Aorta (tissue), 5 donors: ENCODE results near the gene RHBDD3. TPM values are rescaled to one million over a fixed set of nuclear protein-coding genes. Genes with fewer than 3 reads are reported as not detected.

Experiments used
- ATAC-seq: fragments of 200-7000 bp; cut with Tn5 transposase; one replicate; pipeline ENCODE4 v1.9.1; 2022; ENCODE audit warnings: moderate library complexity; ENCODE audit not compliant: low FRiP score
- DNase-seq, 2 donors: peaks; one replicate each; pipeline ENCODE4 v3.0.0-alpha.2; 2020
- H3K27ac ChIP-seq, 2 donors: one replicate each; pipeline ENCODE4 v1.5.1; 2013; ENCODE audit warnings: low read length in 2 of 2, mild to moderate bottlenecking in 2 of 2, moderate library complexity in 2 of 2, control low read depth in 1 of 2, inconsistent platforms in 1 of 2, low read depth in 1 of 2
- H3K27me3 ChIP-seq, 2 donors: one replicate each; pipeline ENCODE4 v1.6.1; 2013; ENCODE audit warnings: control low read depth in 1 of 2, low read length in 1 of 2, mild to moderate bottlenecking in 1 of 2, moderate library complexity in 1 of 2; ENCODE audit not compliant: insufficient read depth in 2 of 2, control insufficient read depth in 1 of 2
- H3K36me3 ChIP-seq, 2 donors: one replicate each; pipeline ENCODE4 v1.6.1; 2013; ENCODE audit warnings: control low read depth in 1 of 2, low read length in 1 of 2, mild to moderate bottlenecking in 1 of 2; ENCODE audit not compliant: insufficient read depth in 2 of 2, control insufficient read depth in 1 of 2
- H3K4me1 ChIP-seq, 2 donors: one replicate each; pipeline ENCODE4 v1.6.1; 2013; ENCODE audit warnings: low read length in 2 of 2, control low read depth in 1 of 2, mild to moderate bottlenecking in 1 of 2, moderate library complexity in 1 of 2; ENCODE audit not compliant: insufficient read depth in 2 of 2, control insufficient read depth in 1 of 2
- H3K4me3 ChIP-seq, 2 donors: one replicate each; pipeline ENCODE4 v1.5.1; 2013; ENCODE audit warnings: low read length in 2 of 2, control low read depth in 1 of 2, mild to moderate bottlenecking in 1 of 2
- H3K9me3 ChIP-seq: one replicate; pipeline ENCODE4 v1.6.1; 2013; ENCODE audit warnings: mild to moderate bottlenecking, low read length; ENCODE audit not compliant: control insufficient read depth
- WGBS, 2 donors: extraction: QIAGEN DNeasy Blood & Tissue Kit; methylation state at CpG; one replicate each; pipeline ENCODE4 v1.1.7; 2013; 5-methylcytosine and 5-hydroxymethylcytosine counted together
- intact Hi-C, 2 donors: fragments of 100-400 bp; cut with DNase I; formaldehyde crosslinking; loops; one replicate each; pipeline versions ENCODE4 v1.14.2 to v1.15.0; 2022
- polyA plus RNA-seq, 2 donors: library from polyadenylated mRNA; stranded (reverse); fragments of 200-250 nt; gene quantifications; one replicate each; pipeline ENCODE4 v1.2.3, GENCODE V29; 2013
- total RNA-seq, 2 donors: library from RNA; stranded (reverse); fragmentation: NEBNext Ultra II Directional; extraction: Animal tissue kit (Norgen Biotek cat#: 25700); gene quantifications; one replicate each; pipeline ENCODE4 v1.2.1, GENCODE V29; 2021
- donor health status: healthy with polysubstance abuse.
- donor health status: Bipolar disorder and iron deficiency.
- donor health status: DM: no; HTN: no; CAD: no.
- donor health status: DM: no; HTN: no; CAD: no.
- donor health status: DM: yes; HTN: yes; CAD: no.

The RHBDD3 gene
- total and polyA plus RNA-seq, 4 donors, result 5.5 to 19.4 (median 13.2) TPM

GRCh38 chr22:29277927-29278326, 10.1 kb upstream of the RHBDD3 start:
- ATAC-seq (no peak), DNase-seq (no peak)
- Histone ChIP-seq H3K4me3 (no peak overlapping the region), H3K27me3 (no peaks in the 10 kb centered on the region), H3K27ac (no peak overlapping the region), H3K36me3 (peaks cover 7 to 8% of the 10 kb centered on the region in 2 donors), H3K9me3 (no peaks in the 10 kb centered on the region), H3K4me1 (peaks cover 0 to 3% of the 10 kb centered on the region in 2 donors)
- WGBS, 2 donors, result 96 to 97% methylated on average over 1 of the region's 1 CpG
- intact Hi-C loops, result no loop called here

DNA sequence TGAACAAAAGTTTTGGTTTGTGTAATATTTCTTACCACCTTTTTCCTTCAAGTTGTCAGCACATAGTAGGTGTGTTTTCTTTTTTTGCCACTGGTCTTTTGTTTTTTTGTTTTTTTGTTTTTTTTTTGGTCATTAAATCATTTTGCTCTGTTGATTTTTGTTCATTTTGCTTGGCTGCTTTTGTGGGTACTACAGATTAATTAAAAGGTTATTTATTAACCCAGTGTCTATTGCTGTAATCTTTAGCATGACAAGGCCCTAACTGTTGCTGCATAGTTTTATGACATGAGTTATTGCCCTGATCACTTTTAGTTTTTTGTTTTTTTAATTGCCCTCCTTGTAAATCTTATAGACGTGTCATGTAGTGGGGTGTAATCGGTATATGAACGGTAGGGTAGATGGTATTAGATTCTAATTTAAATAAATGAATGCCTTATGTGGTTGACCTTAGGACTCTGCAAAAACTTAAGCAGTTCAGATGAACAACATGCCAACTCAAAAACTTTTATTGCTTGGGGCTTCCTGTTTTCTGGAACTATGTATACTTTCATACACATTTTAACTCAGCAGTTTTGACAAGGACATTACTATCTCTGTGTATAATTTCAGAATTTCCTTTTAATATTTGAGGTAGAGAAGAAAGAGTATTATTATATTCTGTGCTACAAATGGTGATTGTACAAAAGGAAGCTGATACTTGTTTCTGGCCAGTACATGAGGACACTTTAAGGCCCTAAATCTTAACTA, 8.2 kb upstream of the RHBDD3 start:
- Histone ChIP-seq H3K36me3 (peaks cover 3 to 8% of the 10 kb centered on the region in 2 donors), H3K9me3 (no peaks in the 10 kb centered on the region), H3K27me3 (no peaks in the 10 kb centered on the region), H3K27ac (no peak overlapping the region), H3K4me1 (peaks cover 0 to 5% of the 10 kb centered on the region in 2 donors), H3K4me3 (no peak overlapping the region)
- ATAC-seq (no peak), DNase-seq (no peak)
- intact Hi-C loops, result no loop called here
- WGBS, 2 donors, result 67 to 73% methylated on average over 3 of the region's 3 CpGs

DNA sequence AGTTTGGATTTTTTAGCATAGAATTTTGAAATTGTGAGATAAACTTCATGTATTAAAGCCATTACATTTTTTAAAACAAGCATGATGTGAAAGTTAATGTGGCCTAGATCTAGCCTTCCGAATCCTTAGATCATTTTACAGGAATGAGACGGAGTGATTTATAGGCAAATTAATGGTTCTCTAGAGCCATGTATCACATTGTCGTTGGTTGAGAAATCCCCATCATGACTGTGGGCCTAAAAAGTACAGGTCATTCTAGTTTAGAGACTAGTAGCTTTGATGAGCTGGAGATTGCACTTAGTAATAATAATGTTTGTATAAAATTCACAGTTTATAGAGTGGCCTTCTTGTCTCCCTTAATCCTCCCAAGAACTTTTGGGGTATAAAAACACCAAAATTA, 7.4 kb upstream of the RHBDD3 start:
- H3K27me3 ChIP-seq, result no peaks in the 10 kb centered on the region
- H3K4me3 ChIP-seq, result no peak overlapping the region
- ATAC-seq (no peak), DNase-seq (no peak)
- WGBS, 2 donors, result 51 to 59% methylated on average over 3 of the region's 3 CpGs
- H3K9me3 ChIP-seq, result no peaks in the 10 kb centered on the region
- no peak overlapping the region for H3K27ac ChIP-seq
- peaks cover 1 to 5% of the 10 kb centered on the region in 2 donors for H3K4me1 ChIP-seq
- intact Hi-C loops, result no loop called here
- H3K36me3 ChIP-seq, result peaks cover 3 to 8% of the 10 kb centered on the region in 2 donors

DNA sequence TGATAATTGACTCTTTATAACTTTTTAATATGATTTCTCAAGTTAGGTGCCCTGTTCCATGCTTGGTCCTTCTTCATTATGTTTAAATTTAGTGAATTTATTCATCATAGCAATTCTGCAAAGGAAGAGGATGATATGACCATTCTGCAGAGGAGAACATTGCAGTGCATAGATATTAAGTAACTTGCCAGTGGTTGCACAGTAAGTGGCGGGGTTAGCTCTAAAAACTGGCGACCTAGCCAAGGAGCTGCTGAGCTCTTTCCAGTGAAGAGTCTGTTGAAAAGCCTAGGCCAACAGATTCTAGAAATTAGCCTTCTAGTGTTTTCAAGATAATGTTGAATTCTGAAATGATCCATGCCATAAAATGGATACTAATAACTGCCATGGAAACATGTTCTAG, 4.8 kb upstream of the RHBDD3 start:
- DNase-seq (no peak), ATAC-seq (no peak)
- H3K4me3 ChIP-seq, result no peak overlapping the region
- H3K4me1 ChIP-seq, result peaks cover 1 to 5% of the 10 kb centered on the region in 2 donors
- H3K27me3 ChIP-seq, result no peaks in the 10 kb centered on the region
- peaks cover 0 to 4% of the 10 kb centered on the region in 2 donors for H3K36me3 ChIP-seq
- H3K9me3 ChIP-seq, result no peaks in the 10 kb centered on the region
- H3K27ac ChIP-seq, result no peak overlapping the region
- intact Hi-C loops, result no loop called here
- 37 to 60% methylated on average over 2 of the region's 2 CpGs for WGBS, 2 donors

DNA sequence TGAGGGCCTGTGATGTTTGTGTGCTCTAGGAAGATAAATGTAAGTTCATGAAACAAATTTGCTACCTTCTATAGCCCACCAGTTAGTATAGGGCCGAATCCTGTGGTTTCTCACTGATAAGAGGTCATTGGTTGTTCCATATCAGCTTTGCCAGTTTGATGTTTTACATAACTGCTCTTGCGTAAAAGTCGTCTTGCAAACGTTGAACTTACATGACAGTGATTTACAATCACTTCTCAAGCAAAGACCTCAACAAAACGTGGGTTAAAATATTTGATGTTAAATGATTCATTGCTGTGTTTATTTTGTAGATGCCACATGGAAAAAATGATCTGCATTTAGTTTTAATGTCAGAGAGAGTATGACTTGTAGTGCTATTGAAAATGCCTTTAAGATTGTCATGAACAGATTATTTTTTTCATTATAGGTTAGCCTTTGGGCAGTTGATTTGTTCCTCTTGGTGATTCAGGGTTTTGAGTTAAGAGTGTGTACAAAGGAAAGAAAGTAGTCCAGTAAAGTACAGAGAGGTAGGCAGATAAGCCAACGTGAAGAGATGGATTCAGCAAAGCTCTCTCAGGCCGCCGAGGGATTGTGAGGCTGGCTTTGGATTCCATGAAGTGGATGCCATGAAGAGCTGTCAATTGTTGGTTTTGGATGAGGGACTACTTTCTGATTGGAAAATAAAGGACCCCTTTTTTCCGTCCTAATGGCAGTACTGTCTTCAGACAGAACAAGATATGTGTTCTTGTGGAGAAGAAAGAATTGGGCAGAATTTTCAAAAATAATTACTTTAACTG, 2.9 kb upstream of the RHBDD3 start:
- Histone ChIP-seq H3K9me3 (no peaks in the 10 kb centered on the region), H3K4me3 (peak overlapping the region; percentile 56 to 86), H3K27ac (no peak overlapping the region), H3K4me1 (peaks cover 1 to 5% of the 10 kb centered on the region in 2 donors), H3K27me3 (no peaks in the 10 kb centered on the region), H3K36me3 (peaks cover 0 to 2% of the 10 kb centered on the region in 2 donors)
- intact Hi-C loops, result loop anchor here in 1 of 2 donors (2.0 kb wide), 1 partner anchor 72 kb away; no protein-coding TSS in a partner anchor
- 1 to 3% methylated on average over 9 of the region's 9 CpGs for WGBS, 2 donors
- DNase-seq (no peak), ATAC-seq (no peak)

GRCh38 chr22:29269731-29270474, 2.1 kb upstream of the RHBDD3 start:
- Histone ChIP-seq H3K4me3 (peak overlapping the region; percentile 56 to 86), H3K27ac (no peak overlapping the region), H3K36me3 (peaks cover 0 to 2% of the 10 kb centered on the region in 2 donors), H3K9me3 (no peaks in the 10 kb centered on the region), H3K4me1 (peaks cover 1 to 5% of the 10 kb centered on the region in 2 donors), H3K27me3 (no peaks in the 10 kb centered on the region)
- intact Hi-C loops, result loop anchor here (2.0 to 5.0 kb wide), 3 partner anchors 37 to 73 kb away; partner anchors contain the start of gene GAS2L1 (in 2 of the 2)
- ATAC-seq (no peak), DNase-seq (no peak)
- 2 to 4% methylated on average over 13 of the region's 13 CpGs for WGBS, 2 donors

- no peaks in the 10 kb centered on the region for H3K27me3 ChIP-seq
- intact Hi-C loops, result loop anchor here (2.0 to 5.0 kb wide), 2 partner anchors 38 kb away; partner anchors contain the start of gene GAS2L1 (in 2 of the 2)
- no peaks in the 10 kb centered on the region for H3K9me3 ChIP-seq
- peak overlapping the region; percentile 56 to 86 for H3K4me3 ChIP-seq
- H3K27ac ChIP-seq, result peak overlapping the region in 1 of 2 donors; percentile 8
- no peak for ATAC-seq
- peaks cover 1 to 5% of the 10 kb centered on the region in 2 donors for H3K4me1 ChIP-seq
- 0% methylated on average over 14 of the region's 14 CpGs for WGBS, 2 donors
- peaks cover 0 to 2% of the 10 kb centered on the region in 2 donors for H3K36me3 ChIP-seq
- no peak for DNase-seq
Observed at GRCh38 chr22:29269230-29269604, 1.4 kb upstream of the RHBDD3 start.

DNA sequence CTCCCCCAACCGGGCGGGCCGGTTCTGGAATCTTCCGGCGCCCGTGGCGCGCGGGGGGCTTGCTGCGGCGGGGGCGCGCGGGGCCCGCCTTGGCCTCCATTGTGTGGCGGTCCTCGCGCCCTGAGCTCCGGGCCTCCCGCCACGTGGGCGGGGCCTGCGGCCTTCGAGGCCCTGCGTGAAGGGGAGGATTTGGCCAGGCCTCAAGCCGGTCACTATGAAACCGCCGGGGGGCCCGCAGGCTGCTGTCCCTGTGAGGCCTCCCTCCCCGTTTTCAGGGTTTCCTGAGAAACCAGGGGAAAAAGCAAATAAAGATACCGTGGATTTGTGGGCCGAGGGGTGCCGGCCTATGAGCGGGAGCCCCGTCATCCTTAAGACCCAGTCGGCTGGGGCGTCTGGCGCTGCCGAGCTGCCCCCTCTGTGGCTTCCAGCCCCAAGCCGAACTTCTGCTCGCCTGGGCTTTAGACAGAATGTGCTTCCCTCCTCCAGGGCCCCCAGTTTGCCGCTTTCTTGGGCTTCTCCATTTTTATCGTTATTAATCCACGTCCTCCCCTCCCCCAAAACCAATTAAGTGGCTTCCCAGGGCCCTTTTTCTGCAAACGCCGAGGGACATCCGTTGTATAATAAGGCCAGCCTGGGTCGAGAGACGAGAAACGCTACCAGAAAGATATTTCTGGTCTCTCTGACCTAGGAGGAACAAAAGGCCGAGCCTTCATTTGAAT, 889 bp upstream of the RHBDD3 start:
- Histone ChIP-seq H3K27me3 (no peaks in the 10 kb centered on the region), H3K27ac (peak overlapping the region; percentile 71 to 94), H3K9me3 (no peaks in the 10 kb centered on the region), H3K36me3 (peaks cover 0 to 1% of the 10 kb centered on the region in 2 donors), H3K4me1 (peaks cover 1 to 5% of the 10 kb centered on the region in 2 donors), H3K4me3 (peak overlapping the region; percentile 56 to 86)
- ATAC-seq (peak; percentile 78), DNase-seq (peak; percentile 82 to 90)
- WGBS, 2 donors, result 0 to 1% methylated on average over 42 to 51 of the region's 51 CpGs
- intact Hi-C loops, result loop anchor here (2.0 to 5.0 kb wide), 2 partner anchors 38 to 39 kb away; partner anchors contain the start of gene GAS2L1 (in 2 of the 2)
